ENCODE data around the gene SUGCT. TPM values are rescaled to one million over a fixed set of nuclear protein-coding genes. Genes with fewer than 3 reads are reported as not detected.

The SUGCT gene
- total RNA-seq, 1 donor from 2014 or later, result 9.8 TPM

GRCh38 chr7:40332516-40332915 is 197.7 kb downstream of the SUGCT start:
- DNase-seq (ENCODE audit: low spot score in 2 of 2), result no peak
- H3K27ac ChIP-seq, result no peak overlapping the region
- H3K36me3 ChIP-seq, result no peaks in the 10 kb centered on the region
- H3K4me1 ChIP-seq, result peaks cover 0 to 5% of the 10 kb centered on the region in 2 donors
- no peak overlapping the region for H3K4me3 ChIP-seq
- no peaks in the 10 kb centered on the region for H3K27me3 ChIP-seq
- H3K9me3 ChIP-seq, result peaks cover 0 to 6% of the 10 kb centered on the region in 2 donors
- intact Hi-C loops (cut with DNase I), result no loop called here
- TF ChIP-seq CTCF (IDR thresholded peaks at IDR 0.05), result no peak

- peaks cover 0 to 6% of the 10 kb centered on the region in 2 donors for H3K9me3 ChIP-seq
- DNase-seq (ENCODE audit: low spot score in 2 of 2), result no peak
- TF ChIP-seq CTCF (IDR thresholded peaks at IDR 0.05), result no peak
- intact Hi-C loops (cut with DNase I), result no loop called here
- no peaks in the 10 kb centered on the region for H3K27me3 ChIP-seq
- no peaks in the 10 kb centered on the region for H3K4me1 ChIP-seq
- H3K27ac ChIP-seq, result no peak overlapping the region
- H3K36me3 ChIP-seq, result no peaks in the 10 kb centered on the region
- no peak overlapping the region for H3K4me3 ChIP-seq
Measured at GRCh38 chr7:40341836-40342235, 207.0 kb downstream of the SUGCT start.

DNA sequence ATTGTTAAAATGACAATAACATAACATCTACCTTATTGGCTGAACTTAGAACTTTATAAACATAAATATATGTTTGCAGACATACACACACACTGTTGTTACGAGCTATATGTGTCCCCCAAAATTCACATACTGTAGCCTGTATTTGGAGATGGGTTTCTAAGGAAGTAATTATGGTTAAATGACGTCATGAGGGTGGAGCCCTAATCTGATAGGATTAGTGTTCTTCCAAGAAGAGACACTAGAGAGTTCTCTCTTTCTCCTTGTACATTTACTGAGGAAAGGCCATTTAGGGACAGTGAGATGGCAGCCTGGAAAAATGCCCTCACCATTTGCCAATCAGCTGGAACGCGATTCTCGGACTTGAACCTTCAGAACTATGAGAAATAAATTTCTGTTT is 211.7 kb downstream of the SUGCT start:
- Histone ChIP-seq H3K9me3 (no peaks in the 10 kb centered on the region), H3K27ac (no peak overlapping the region), H3K4me3 (no peak overlapping the region), H3K27me3 (no peaks in the 10 kb centered on the region), H3K4me1 (no peaks in the 10 kb centered on the region), H3K36me3 (no peaks in the 10 kb centered on the region)
- no peak for TF ChIP-seq CTCF (IDR thresholded peaks at IDR 0.05)
- no peak for DNase-seq (ENCODE audit: low spot score in 2 of 2)
- intact Hi-C loops (cut with DNase I), result no loop called here

DNA sequence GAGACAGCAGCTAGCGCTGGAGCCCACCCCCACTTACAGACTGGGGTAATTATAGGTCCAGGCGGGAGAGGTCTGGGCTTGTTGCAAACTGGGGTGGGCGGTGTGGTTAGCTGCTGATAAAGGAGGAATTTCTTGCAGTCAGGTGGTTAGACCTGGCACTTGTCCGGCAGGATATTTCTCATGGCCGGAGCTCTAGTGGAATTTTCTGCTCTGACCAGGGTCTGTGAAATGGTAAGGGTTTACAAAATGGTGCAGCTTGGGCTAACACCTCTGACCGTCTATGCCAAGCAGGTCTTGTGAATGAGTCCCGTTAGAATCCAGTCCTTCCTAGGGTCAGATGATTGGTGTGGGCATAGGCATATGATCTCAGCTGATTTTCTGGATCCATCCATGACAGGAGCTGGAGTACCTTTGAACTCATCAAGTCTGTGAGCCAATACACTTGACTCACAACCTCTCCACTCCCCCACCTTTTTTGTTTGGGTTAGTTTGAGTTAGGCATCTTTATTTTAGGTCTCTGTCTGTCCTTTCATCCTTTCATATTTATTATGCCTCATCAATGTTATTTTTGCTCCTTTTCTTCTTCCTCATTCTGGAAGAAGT is 213.4 kb downstream of the SUGCT start:
- no peak for TF ChIP-seq CTCF (IDR thresholded peaks at IDR 0.05)
- Histone ChIP-seq H3K4me1 (no peaks in the 10 kb centered on the region), H3K36me3 (no peaks in the 10 kb centered on the region), H3K27me3 (no peaks in the 10 kb centered on the region), H3K27ac (no peak overlapping the region), H3K4me3 (no peak overlapping the region), H3K9me3 (no peaks in the 10 kb centered on the region)
- intact Hi-C loops (cut with DNase I), result no loop called here
- DNase-seq (ENCODE audit: low spot score in 2 of 2), result no peak

DNA sequence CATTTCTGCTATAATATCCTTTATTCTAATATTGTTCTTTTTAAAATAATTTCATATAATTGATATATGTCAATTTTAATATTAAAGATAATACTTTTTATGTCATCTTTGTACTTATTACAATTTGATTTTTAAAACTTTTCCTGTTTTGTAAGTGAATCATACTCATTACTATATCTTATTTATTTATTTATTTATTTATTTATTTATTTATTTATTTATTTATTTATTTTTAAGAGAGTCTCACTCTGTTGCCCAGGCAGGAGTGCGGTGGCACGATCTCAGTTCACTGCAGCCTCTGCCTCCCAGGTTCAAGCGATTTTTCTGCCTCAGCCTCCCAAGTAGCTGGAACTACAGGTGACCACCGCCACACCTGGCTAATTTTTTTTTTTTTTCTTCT is 215.3 kb downstream of the SUGCT start:
- Histone ChIP-seq H3K27ac (no peak overlapping the region), H3K9me3 (no peaks in the 10 kb centered on the region), H3K4me3 (no peak overlapping the region), H3K4me1 (no peaks in the 10 kb centered on the region), H3K36me3 (no peaks in the 10 kb centered on the region), H3K27me3 (no peaks in the 10 kb centered on the region)
- intact Hi-C loops (cut with DNase I), result no loop called here
- no peak for DNase-seq (ENCODE audit: low spot score in 2 of 2)
- TF ChIP-seq CTCF (IDR thresholded peaks at IDR 0.05), result no peak

DNA sequence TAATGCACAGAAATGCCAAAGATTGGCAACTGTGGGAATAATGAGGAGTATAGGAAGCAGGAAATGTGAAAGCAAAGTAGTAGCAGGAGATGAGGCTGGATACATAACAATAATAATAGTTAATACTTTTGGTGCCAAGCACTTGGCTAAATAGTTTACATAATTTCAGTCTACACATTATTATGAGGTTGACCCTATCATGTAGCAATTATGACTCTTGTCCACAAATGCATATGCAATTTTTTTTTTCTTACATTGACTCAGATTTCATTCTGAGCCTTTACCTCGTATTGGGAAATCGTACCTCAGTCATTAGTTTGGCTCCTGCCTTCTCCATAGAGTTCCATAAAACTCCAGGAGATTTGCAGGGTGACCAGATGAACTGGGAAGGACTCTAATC is 219.9 kb downstream of the SUGCT start:
- H3K27ac ChIP-seq, result no peak overlapping the region
- DNase-seq (ENCODE audit: low spot score in 2 of 2), result no peak
- intact Hi-C loops (cut with DNase I), result no loop called here
- no peaks in the 10 kb centered on the region for H3K27me3 ChIP-seq
- H3K4me3 ChIP-seq, result no peak overlapping the region
- H3K9me3 ChIP-seq, result no peaks in the 10 kb centered on the region
- TF ChIP-seq CTCF (IDR thresholded peaks at IDR 0.05), result no peak
- no peaks in the 10 kb centered on the region for H3K36me3 ChIP-seq
- H3K4me1 ChIP-seq, result peaks cover 0 to 8% of the 10 kb centered on the region in 2 donors
